Omental fat pad (tissue), 4 donors: Measurements from ENCODE around the gene PCLO. TPM values are rescaled to one million over a fixed set of nuclear protein-coding genes. Genes with fewer than 3 reads are reported as not detected.

Experiments used
- ATAC-seq: fragments of 150-250 bp; one replicate; pipeline ENCODE4 v1.9.1; 2016; ENCODE audit warnings: mild to moderate bottlenecking, moderate library complexity; ENCODE audit not compliant: low FRiP score
- DNase-seq: peaks from one replicate; pipeline ENCODE4 v3.0.0-alpha.2; 2019; ENCODE audit warnings: low spot score
- CTCF ChIP-seq, 3 donors: fragments of 450-650 bp; IDR thresholded peaks; one replicate each; pipeline ENCODE4 v1.5.1; 2016 to 2017; ENCODE audit warnings: antibody characterized with exemption in 3 of 3, mild to moderate bottlenecking in 3 of 3, moderate library complexity in 2 of 3
- total RNA-seq, 4 donors: library from RNA; depleted of rRNA; stranded (reverse); fragments of >200 nt; gene quantifications; one replicate each; pipeline ENCODE4 v1.1.0, GENCODE V29; 2016

Gene PCLO
- total RNA-seq, 4 donors from 2014 or later, result 0.75 to 5.7 (median 2.0) TPM

GRCh38 chr7:83156006-83156405 lies 6.7 kb downstream of the PCLO start:
- TF ChIP-seq CTCF (IDR thresholded peaks at IDR 0.05), result no peak
- ATAC-seq, result no peak
- DNase-seq, result no peak

GRCh38 chr7:83155407-83155806 lies 7.3 kb downstream of the PCLO start:
- TF ChIP-seq CTCF (IDR thresholded peaks at IDR 0.05), result no peak
- ATAC-seq, result no peak

GRCh38 chr7:83153419-83153818 lies 9.3 kb downstream of the PCLO start:
- no peak for DNase-seq
- no peak for TF ChIP-seq CTCF (IDR thresholded peaks at IDR 0.05)
- ATAC-seq, result no peak

More at GRCh38 chr7:83155407-83155806, 7.3 kb downstream of the PCLO start:
- DNase-seq, result no peak

- no peak for TF ChIP-seq CTCF (IDR thresholded peaks at IDR 0.05)
- DNase-seq, result no peak
- no peak for ATAC-seq
These were observed 12.4 kb downstream of the PCLO start for GRCh38 chr7:83150310-83150709.

- DNase-seq (no peak), ATAC-seq (no peak)
- TF ChIP-seq CTCF (IDR thresholded peaks at IDR 0.05), result no peak
These were observed 13.2 kb downstream of the PCLO start for GRCh38 chr7:83149466-83149865.

- no peak for ATAC-seq
- DNase-seq, result no peak
- TF ChIP-seq CTCF (IDR thresholded peaks at IDR 0.05), result no peak
These were observed 13.9 kb downstream of the PCLO start for GRCh38 chr7:83148776-83149175.

- DNase-seq (no peak), ATAC-seq (no peak)
- TF ChIP-seq CTCF (IDR thresholded peaks at IDR 0.05), result no peak
These were observed 19.6 kb downstream of the PCLO start for GRCh38 chr7:83143107-83143506.
